NT2/D1 (cell line): ENCODE measurements around the gene GDF10.

Experiments
- SUZ12 ChIP-seq: IDR thresholded peaks from 2 replicates; pipeline ENCODE4 v1.6.1; 2011; ENCODE audit not compliant: insufficient read length, insufficient read depth; ENCODE audit errors: extremely low read depth
- YY1 ChIP-seq: IDR thresholded peaks from 2 replicates; pipeline ENCODE4 v1.6.1; 2011; ENCODE audit not compliant: insufficient read length, insufficient read depth
- ZNF274 ChIP-seq: IDR thresholded peaks from 2 replicates; pipeline ENCODE4 v1.6.1; 2011; ENCODE audit warnings: mild to moderate bottlenecking, low read depth, low read length

- no peak for TF ChIP-seq SUZ12
- no peak for TF ChIP-seq YY1
- no peak for TF ChIP-seq ZNF274
Measured at GRCh38 chr10:47331491-47331890, 31.5 kb downstream of the GDF10 start.
